HCT116 (cell line): ENCODE measurements around the gene TRRAP. TPM values are rescaled to one million over a fixed set of nuclear protein-coding genes. Genes with fewer than 3 reads are reported as not detected.

ENCODE experiments used
- ATAC-seq: fragments of 200-7000 bp; cut with Tn5 transposase; 2 replicates; pipeline ENCODE4 v1.9.1; 2020; ENCODE audit warnings: mild to moderate bottlenecking, moderate library complexity
- BruUV-seq: library from RNA; stranded (reverse); fragments of 400-500 nt; replicated peaks from 2 replicates; lab custom pipeline; 2021; lab: Mats Ljungman, UMichigan
- CTCF ChIA-PET: fragments of 300-600 bp; sonication (Branson Sonifier 250); formaldehyde crosslinking; loops from one replicate; lab custom pipeline; 2021; ENCODE audit warnings: antibody characterized with exemption; lab: Charles Lee
- POLR2A ChIA-PET: fragments of 300-600, 350-600 bp; sonication (Branson Sonifier 250); formaldehyde crosslinking; loops from one replicate; lab custom pipeline; 2021; ENCODE audit warnings: antibody characterized with exemption; lab: Charles Lee
- RAD21 ChIA-PET, 2 experiments: fragments of 300-600 bp; sonication (Branson Sonifier 250); formaldehyde crosslinking; loops; one replicate each; lab custom pipeline; 2023; ENCODE audit warnings: low total read pairs in 2 of 2; ENCODE audit not compliant: uncharacterized antibody in 2 of 2, unreplicated experiment in 2 of 2, low non-redundant PET in 1 of 2; lab: Charles Lee
- DNase-seq: peaks from one replicate; pipeline ENCODE4 v3.0.0-alpha.2; 2010; ENCODE audit warnings: low read depth, low spot score
- H2AFZ ChIP-seq: fragments of 200-600 bp; shearing (Covaris generic), sonication (generic); 2 replicates; pipeline ENCODE4 v1.6.1; 2017; ENCODE audit warnings: low read depth, mixed run types, mixed read lengths, antibody characterized with exemption, low read length; ENCODE audit not compliant: poor library complexity, severe bottlenecking
- H3K27ac ChIP-seq: 2 replicates; pipeline ENCODE4 v1.5.1; 2012; ENCODE audit warnings: low read depth, low read length
- H3K27me3 ChIP-seq: fragments of 200-600 bp; sonication (generic); 2 replicates; pipeline ENCODE4 v1.6.1; 2016; ENCODE audit warnings: mixed run types, low read length, mixed read lengths; ENCODE audit not compliant: insufficient read depth
- H3K36me3 ChIP-seq, 2 experiments: fragments of 200-500 bp in 1 of 2; fragments of 200-600 bp in 1 of 2; sonication (Bioruptor generic) in 1 of 2; sonication (generic) in 1 of 2; 2 replicates each; pipeline versions ENCODE4 v1.5.1 to v1.6.1; 2014 to 2016; ENCODE audit warnings: low read length in 2 of 2, inconsistent platforms in 1 of 2, mixed read lengths in 1 of 2, mixed run types in 1 of 2; ENCODE audit not compliant: insufficient read depth in 2 of 2, control insufficient read depth in 1 of 2
- H3K4me1 ChIP-seq, 2 experiments: fragments of 200-600 bp in 1 of 2; sonication (generic) in 1 of 2; 2 replicates each; pipeline versions ENCODE4 v1.5.1 to v1.6.1; 2012 to 2017; ENCODE audit warnings: low read length in 2 of 2, inconsistent platforms in 1 of 2, mild to moderate bottlenecking in 1 of 2, mixed read lengths in 1 of 2, mixed run types in 1 of 2, moderate library complexity in 1 of 2; ENCODE audit not compliant: insufficient read depth in 2 of 2, control insufficient read depth in 1 of 2
- H3K4me2 ChIP-seq: fragments of 200-600 bp; sonication (generic); 2 replicates; pipeline ENCODE4 v1.6.1; 2017; ENCODE audit warnings: mixed run types, low read length, mixed read lengths
- H3K4me3 ChIP-seq, 2 experiments: fragments of 200-600 bp in 1 of 2; sonication (generic) in 1 of 2; replicated peaks in 1 of 2; 2 replicates each; pipeline ENCODE4 v1.5.1; 2011 to 2016; ENCODE audit warnings: low read length in 2 of 2, control low read depth in 1 of 2, low read depth in 1 of 2, mild to moderate bottlenecking in 1 of 2, mixed read lengths in 1 of 2, mixed run types in 1 of 2
- H3K79me2 ChIP-seq: fragments of 200-600 bp; sonication (generic); 2 replicates; pipeline ENCODE4 v1.6.1; 2017; ENCODE audit warnings: mild to moderate bottlenecking, mixed run types, low read length, moderate library complexity, mixed read lengths; ENCODE audit not compliant: insufficient read depth
- H3K9ac ChIP-seq: fragments of 200-600 bp; sonication (generic); 2 replicates; pipeline ENCODE4 v1.6.1; 2016; ENCODE audit warnings: low read length, mixed read lengths
- H3K9me2 ChIP-seq: fragments of 200-600 bp; sonication (generic), shearing (Covaris generic); 2 replicates; pipeline ENCODE4 v1.6.1; 2017; ENCODE audit warnings: mixed run types, mild to moderate bottlenecking, moderate library complexity; ENCODE audit not compliant: insufficient read depth
- H3K9me3 ChIP-seq, 2 experiments: fragments of 200-500 bp in 1 of 2; fragments of 200-600 bp in 1 of 2; sonication (Bioruptor generic) in 1 of 2; sonication (generic) in 1 of 2; 2 replicates each; pipeline ENCODE4 v1.6.1; 2014 to 2017; ENCODE audit warnings: low read length in 2 of 2, mixed read lengths in 2 of 2, inconsistent platforms in 1 of 2, low read depth in 1 of 2, mild to moderate bottlenecking in 1 of 2, mixed run types in 1 of 2, moderate library complexity in 1 of 2; ENCODE audit not compliant: control insufficient read depth in 1 of 2, insufficient read depth in 1 of 2
- H4K20me1 ChIP-seq: fragments of 200-600 bp; sonication (generic), shearing (Covaris generic); 2 replicates; pipeline ENCODE4 v1.6.1; 2017; ENCODE audit warnings: mixed run types, mild to moderate bottlenecking, moderate library complexity; ENCODE audit not compliant: insufficient read depth
- CBX3 ChIP-seq: IDR thresholded peaks from 2 replicates; pipeline ENCODE4 v1.6.1; 2012; ENCODE audit warnings: low read depth
- CEBPB ChIP-seq: IDR thresholded peaks from 2 replicates; pipeline ENCODE4 v1.6.1; 2012; ENCODE audit warnings: low read depth
- EZH2phosphoT487 ChIP-seq: fragments of 200-600 bp; IDR thresholded peaks from 2 replicates; pipeline ENCODE4 v1.6.1; 2018; ENCODE audit warnings: antibody characterized with exemption, borderline replicate concordance
- FOSL1 ChIP-seq: IDR thresholded peaks from 2 replicates; pipeline ENCODE4 v1.6.1; 2012; ENCODE audit warnings: low read depth
- JUND ChIP-seq: IDR thresholded peaks from 2 replicates; pipeline ENCODE4 v1.6.1; 2012
- SRF ChIP-seq: IDR thresholded peaks from 2 replicates; pipeline ENCODE4 v1.6.1; 2012; ENCODE audit warnings: low read depth
- ZNF274 ChIP-seq: fragments of 200-500 bp; sonication (Bioruptor generic); IDR thresholded peaks from 2 replicates; pipeline ENCODE4 v1.6.1; 2014; ENCODE audit warnings: mild to moderate bottlenecking, low read depth, low read length, inconsistent platforms
- intact Hi-C: fragments of 100-400 bp; cut with micrococcal nuclease; formaldehyde crosslinking; loops from 2 replicates; pipeline ENCODE4 v1.10.0; 2022
- total RNA-seq: library from RNA; stranded (reverse); gene quantifications from one replicate; pipeline ENCODE4 v1.2.1, GENCODE V29; 2021; ENCODE audit not compliant: unreplicated experiment

TRRAP gene
- total RNA-seq, 1 experiment from 2014 or later: 44.5 TPM

DNA sequence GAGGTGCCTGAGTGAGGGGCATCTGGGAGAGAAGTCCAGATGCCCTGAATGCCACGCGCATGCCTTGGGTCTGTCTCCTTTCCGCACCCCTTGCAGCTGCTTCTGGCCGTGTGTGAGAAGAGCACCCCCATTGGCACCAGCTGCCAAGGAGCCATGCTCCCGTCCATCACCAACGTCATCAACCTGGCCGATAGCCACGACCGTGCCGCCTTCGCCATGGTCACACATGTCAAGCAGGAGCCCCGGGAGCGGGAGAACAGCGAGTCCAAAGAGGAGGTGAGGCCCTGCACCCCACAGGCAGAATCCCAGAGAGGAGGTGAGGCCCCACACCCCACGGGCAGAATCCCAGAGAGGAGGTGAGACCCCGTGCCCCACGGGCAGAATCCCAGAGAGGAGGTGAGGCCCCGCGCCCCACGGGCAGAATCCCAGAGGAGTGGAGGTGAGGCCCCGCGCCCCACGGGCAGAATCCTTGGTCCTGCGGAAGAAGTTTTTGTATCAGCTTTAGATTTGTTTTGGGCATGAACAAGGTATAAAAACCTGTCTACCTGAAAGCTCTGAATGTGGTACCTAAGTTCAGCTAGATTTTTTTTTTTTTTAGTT lies 91.8 kb downstream of the TRRAP start:
- POLR2A ChIA-PET: interaction anchor here (0.6 kb wide), 1 partner anchor 37 kb away, joined by 3 read pairs; no protein-coding TSS in a partner anchor
- H3K27ac ChIP-seq: no peak overlapping the region
- no TSS peak for BruUV-seq
- H3K79me2 ChIP-seq: 0 out of 2 replicates have a peak, but pooled peaks cover 3% of the 10 kb centered on the region
- no peaks in the 10 kb centered on the region for H3K9me3 ChIP-seq
- no peaks in the 10 kb centered on the region for H4K20me1 ChIP-seq
- RAD21 ChIA-PET: no interaction called here
- peaks cover 40 to 49% of the 10 kb centered on the region in 2 experiments; a peak in 3 of 4 replicates for H3K36me3 ChIP-seq
- ATAC-seq (no peak), DNase-seq (no peak)
- H3K9me2 ChIP-seq: no peaks in the 10 kb centered on the region
- no peak overlapping the region for H3K4me3 ChIP-seq
- H3K4me2 ChIP-seq: no peak overlapping the region
- H3K4me1 ChIP-seq: no peaks in the 10 kb centered on the region
- CTCF ChIA-PET: no interaction called here
- H2AFZ ChIP-seq: no peak overlapping the region
- no peak overlapping the region for H3K9ac ChIP-seq
- no peak for TF ChIP-seq JUND
- intact Hi-C loops: no loop called here
- no peaks in the 10 kb centered on the region for H3K27me3 ChIP-seq

GRCh38 chr7:98970805-98971204 lies 92.5 kb downstream of the TRRAP start:
- Histone ChIP-seq H4K20me1 (no peaks in the 10 kb centered on the region), H2AFZ (no peak overlapping the region), H3K9ac (no peak overlapping the region), H3K4me2 (no peak overlapping the region), H3K79me2 (0 out of 2 replicates have a peak, but pooled peaks cover 3% of the 10 kb centered on the region), H3K36me3 (peaks cover 39 to 45% of the 10 kb centered on the region in 2 experiments; a peak in 3 of 4 replicates), H3K27ac (no peak overlapping the region), H3K9me2 (no peaks in the 10 kb centered on the region), H3K9me3 (no peaks in the 10 kb centered on the region), H3K4me1 (no peaks in the 10 kb centered on the region), H3K4me3 (no peak overlapping the region), H3K27me3 (no peaks in the 10 kb centered on the region)
- CTCF ChIA-PET: no interaction called here
- POLR2A ChIA-PET: interaction anchor here (0.6 kb wide), 1 partner anchor 37 kb away, joined by 3 read pairs; no protein-coding TSS in a partner anchor
- RAD21 ChIA-PET: no interaction called here
- no TSS peak for BruUV-seq
- intact Hi-C loops: no loop called here
- TF ChIP-seq FOSL1 (no peak), ZNF274 (no peak), CEBPB (no peak), CBX3 (no peak), SRF (no peak), EZH2phosphoT487 (no peak), JUND (no peak)
- ATAC-seq (no peak), DNase-seq (no peak)
